Measurements from ENCODE around the gene GFOD1.

GFOD1 gene

GRCh38 chr6:13492357-13492756, 5.0 kb upstream of the GFOD1 start:
- TF ChIP-seq CEBPB (IDR thresholded peaks at IDR 0.05): peak; percentile 46
- no peak for TF ChIP-seq CREB1 (IDR thresholded peaks at IDR 0.05; ENCODE audit: low read depth)

- no peak for TF ChIP-seq TAF1 (IDR thresholded peaks at IDR 0.05; ENCODE audit: low read depth)
- TF ChIP-seq, protein P1, sequence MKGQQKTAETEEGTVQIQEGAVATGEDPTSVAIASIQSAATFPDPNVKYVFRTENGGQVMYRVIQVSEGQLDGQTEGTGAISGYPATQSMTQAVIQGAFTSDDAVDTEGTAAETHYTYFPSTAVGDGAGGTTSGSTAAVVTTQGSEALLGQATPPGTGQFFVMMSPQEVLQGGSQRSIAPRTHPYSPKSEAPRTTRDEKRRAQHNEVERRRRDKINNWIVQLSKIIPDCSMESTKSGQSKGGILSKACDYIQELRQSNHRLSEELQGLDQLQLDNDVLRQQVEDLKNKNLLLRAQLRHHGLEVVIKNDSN (IDR thresholded peaks at IDR 0.05): no peak
- TF ChIP-seq CEBPB (IDR thresholded peaks at IDR 0.05): no peak
- TF ChIP-seq, protein P2, sequence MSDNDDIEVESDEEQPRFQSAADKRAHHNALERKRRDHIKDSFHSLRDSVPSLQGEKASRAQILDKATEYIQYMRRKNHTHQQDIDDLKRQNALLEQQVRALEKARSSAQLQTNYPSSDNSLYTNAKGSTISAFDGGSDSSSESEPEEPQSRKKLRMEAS (IDR thresholded peaks at IDR 0.05): no peak
- no peak for TF ChIP-seq TCF12 (IDR thresholded peaks at IDR 0.05; ENCODE audit: low read depth)
- TF ChIP-seq EGR1 (IDR thresholded peaks at IDR 0.05): no peak
- TF ChIP-seq ZBTB7A (IDR thresholded peaks at IDR 0.05; ENCODE audit: low read depth): no peak
- no peak for TF ChIP-seq FOXM1 (IDR thresholded peaks at IDR 0.05; ENCODE audit: borderline replicate concordance, low read depth)
- no peak for TF ChIP-seq CREB1 (IDR thresholded peaks at IDR 0.05; ENCODE audit: low read depth)
- no peak for TF ChIP-seq YY1 (IDR thresholded peaks at IDR 0.05; ENCODE audit: low read depth)
- no peak for TF ChIP-seq TEAD4 (IDR thresholded peaks at IDR 0.05)
- no peak for TF ChIP-seq EP300 (IDR thresholded peaks at IDR 0.05; ENCODE audit: borderline replicate concordance)
- TF ChIP-seq NFIC (IDR thresholded peaks at IDR 0.05): no peak
- no peak for TF ChIP-seq RAD21 (IDR thresholded peaks at IDR 0.05; ENCODE audit: low read depth)
- no peak for TF ChIP-seq REST (IDR thresholded peaks at IDR 0.05; ENCODE audit: low read depth)
Observed at GRCh38 chr6:13491538-13491937, 4.1 kb upstream of the GFOD1 start.

DNA sequence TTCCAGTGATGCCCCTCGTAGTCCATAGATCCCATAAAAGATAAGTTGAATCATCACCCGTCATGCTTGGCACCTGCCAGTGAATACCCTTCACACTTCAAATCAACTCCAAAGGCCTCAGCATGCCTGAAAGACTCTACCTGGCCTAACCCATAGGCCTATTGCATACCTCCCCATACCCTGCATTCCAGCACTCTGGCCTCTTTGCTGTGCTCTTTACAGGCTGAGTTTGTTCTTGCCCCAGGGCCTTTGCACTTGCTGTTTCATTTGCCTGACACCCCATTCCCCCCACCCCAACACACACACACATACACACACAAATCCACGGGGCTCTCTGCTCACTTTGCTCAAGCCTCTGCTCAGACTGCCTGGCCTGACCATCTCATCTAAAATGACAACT, 3.0 kb upstream of the GFOD1 start:
- TF ChIP-seq, protein P1 (IDR thresholded peaks at IDR 0.05): no peak
- TF ChIP-seq TCF12 (IDR thresholded peaks at IDR 0.05; ENCODE audit: low read depth): no peak
- 0 out of 2 replicates have a peak, but pooled peaks have one; percentile 14 for TF ChIP-seq TEAD4 (IDR thresholded peaks at IDR 0.05)
- TF ChIP-seq CEBPB (IDR thresholded peaks at IDR 0.05): no peak
- no peak for TF ChIP-seq REST (IDR thresholded peaks at IDR 0.05; ENCODE audit: low read depth)

DNA sequence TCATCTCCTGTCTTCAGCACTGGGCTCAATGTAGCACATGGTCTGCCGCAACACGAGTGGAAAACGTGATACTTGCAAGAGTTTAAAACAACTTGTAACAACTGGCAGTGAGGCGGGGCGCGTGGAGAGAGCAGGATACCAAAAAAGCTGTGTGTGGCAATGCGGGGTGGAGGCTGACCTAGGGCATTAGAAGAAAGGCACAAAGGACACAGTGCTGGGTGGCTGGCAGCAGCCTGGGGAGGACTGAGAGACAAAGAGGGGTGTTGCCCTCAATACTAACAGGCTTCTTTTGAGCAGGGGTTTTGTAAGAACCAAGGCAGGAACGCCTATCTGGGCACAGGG, 1.5 kb upstream of the GFOD1 start:
- no peak for TF ChIP-seq NFIC (IDR thresholded peaks at IDR 0.05)
- no peak for TF ChIP-seq CREB1 (IDR thresholded peaks at IDR 0.05; ENCODE audit: low read depth)
- TF ChIP-seq TEAD4 (IDR thresholded peaks at IDR 0.05): no peak
- TF ChIP-seq FOXM1 (IDR thresholded peaks at IDR 0.05; ENCODE audit: borderline replicate concordance, low read depth): no peak
- TF ChIP-seq EP300 (IDR thresholded peaks at IDR 0.05; ENCODE audit: borderline replicate concordance): no peak
- no peak for TF ChIP-seq RAD21 (IDR thresholded peaks at IDR 0.05; ENCODE audit: low read depth)
- TF ChIP-seq TAF1 (IDR thresholded peaks at IDR 0.05; ENCODE audit: low read depth): no peak
- no peak for TF ChIP-seq REST (IDR thresholded peaks at IDR 0.05; ENCODE audit: low read depth)
- TF ChIP-seq YY1 (IDR thresholded peaks at IDR 0.05; ENCODE audit: low read depth): no peak
- TF ChIP-seq, protein P1 (IDR thresholded peaks at IDR 0.05): no peak
- no peak for TF ChIP-seq ZBTB7A (IDR thresholded peaks at IDR 0.05; ENCODE audit: low read depth)
- TF ChIP-seq CEBPB (IDR thresholded peaks at IDR 0.05): no peak
- TF ChIP-seq, protein P2 (IDR thresholded peaks at IDR 0.05): no peak
- TF ChIP-seq TCF12 (IDR thresholded peaks at IDR 0.05; ENCODE audit: low read depth): no peak
- no peak for TF ChIP-seq EGR1 (IDR thresholded peaks at IDR 0.05)
